Stimulated activated CD4-positive, alpha-beta T cell treated with anti-CD3 and anti-CD28 coated beads, TNF-alpha, amount 100 ng/mL, for 4 hours (primary cell): ENCODE data around the gene GPC5.

Source experiments
- DNase-seq, 3 experiments: peaks; one replicate each; pipeline ENCODE4 v3.0.0-alpha.2; 2020; ENCODE audit warnings: low read depth in 3 of 3

GPC5 gene

DNA sequence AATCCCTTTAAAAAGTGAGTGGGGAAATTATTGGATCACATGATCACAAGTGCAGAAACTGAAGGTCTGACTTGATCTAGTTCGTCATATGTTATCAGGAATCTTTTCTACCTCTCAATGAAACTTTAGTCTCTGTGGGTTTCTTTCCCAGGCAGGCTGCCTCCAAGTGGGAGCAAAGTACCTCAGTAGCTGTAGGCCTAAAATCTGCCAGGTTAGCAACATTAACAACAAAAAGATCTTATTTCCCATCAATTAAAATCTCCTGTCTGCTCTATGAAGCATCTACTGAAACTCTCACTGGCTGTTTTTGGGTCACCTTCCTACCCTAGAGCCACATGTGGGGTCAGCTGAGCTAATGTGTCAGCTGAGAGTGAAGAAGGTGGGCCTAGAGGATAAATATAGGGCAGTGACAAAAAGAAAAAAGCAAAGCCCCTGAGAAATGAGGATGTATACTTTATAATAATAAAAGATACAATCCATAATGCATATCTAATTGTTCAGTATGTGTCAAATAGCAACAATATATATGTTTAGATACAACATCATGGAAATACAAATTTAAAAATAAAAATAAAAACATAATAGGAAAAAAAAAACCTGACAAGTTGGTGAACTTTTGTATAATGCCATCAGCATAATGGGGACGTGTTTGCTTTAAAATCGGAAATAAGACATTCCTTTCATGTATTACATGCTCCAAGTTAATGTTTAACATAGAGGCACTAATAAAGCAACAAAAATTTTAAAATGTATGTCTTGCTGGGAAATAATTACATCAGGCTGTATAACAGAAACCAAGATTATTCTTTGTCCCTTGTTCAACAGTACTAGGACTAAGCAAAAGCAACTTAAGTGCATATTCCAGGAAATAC is 141.1 kb downstream of the GPC5 start:
- no peak for DNase-seq

DNA sequence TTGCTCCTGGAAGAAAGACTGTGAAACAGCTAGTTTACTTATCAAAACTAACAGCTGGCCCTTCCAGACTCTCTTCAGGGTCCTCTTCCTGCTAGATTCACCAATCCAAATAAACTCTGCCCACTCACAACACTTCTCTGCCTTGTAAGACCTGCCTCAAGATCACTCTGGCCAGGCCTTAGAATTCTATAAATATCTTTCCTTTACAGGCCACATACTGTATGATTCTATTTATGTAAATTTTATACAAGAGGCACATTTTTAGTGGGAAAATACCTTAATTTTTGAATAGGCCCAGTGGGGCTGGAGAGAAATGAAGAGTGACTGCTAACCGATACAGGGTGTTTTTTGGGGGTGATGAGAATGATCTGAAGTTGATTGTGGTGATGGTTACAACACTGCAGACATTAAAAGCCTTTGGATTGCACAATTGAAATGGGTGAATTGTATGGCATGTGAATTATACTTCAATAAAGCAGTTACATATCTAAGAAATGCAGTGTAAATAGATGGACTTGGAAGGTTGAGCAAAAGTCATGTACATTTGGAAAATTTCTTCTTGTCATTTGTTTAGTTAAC is 141.8 kb downstream of the GPC5 start:
- DNase-seq: no peak

DNA sequence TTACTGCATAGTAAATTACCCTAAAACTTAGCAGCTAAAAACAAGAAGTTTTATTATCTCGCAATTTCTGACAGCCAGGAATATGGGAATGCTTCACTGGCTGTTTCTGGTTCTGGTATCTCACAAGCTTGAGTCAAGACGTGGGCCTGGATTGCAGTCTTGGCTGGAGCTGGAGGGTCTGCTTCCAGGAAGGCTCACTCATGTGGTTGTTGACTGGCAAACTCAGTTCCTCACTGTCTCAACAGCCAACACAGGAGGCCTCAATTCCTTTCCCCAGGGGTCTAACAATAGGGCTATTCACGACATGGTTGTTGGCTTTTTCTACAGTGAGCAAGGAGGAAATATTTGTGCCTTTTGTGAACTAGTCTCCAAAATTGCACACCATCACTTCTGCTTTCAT is 146.3 kb downstream of the GPC5 start:
- DNase-seq: no peak

DNA sequence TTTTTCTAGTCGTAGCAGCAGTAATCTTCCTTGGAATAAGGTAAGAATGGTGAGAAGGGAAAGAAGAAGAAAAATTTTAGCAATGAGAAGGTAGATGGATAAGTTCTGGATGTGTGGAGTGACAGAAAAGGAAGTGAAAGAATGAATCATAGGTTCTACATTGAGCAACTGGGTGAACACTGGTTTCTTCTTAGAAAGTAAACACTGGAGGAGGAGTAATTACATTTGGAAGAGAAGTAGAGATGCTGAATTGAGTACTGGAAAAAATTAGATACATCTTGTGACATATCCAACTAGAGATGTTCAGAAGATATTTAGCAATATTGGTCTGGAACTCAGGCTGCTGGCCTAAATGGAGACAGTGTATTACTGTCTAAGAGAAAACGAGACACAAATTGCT is 148.5 kb downstream of the GPC5 start:
- no peak for DNase-seq

DNA sequence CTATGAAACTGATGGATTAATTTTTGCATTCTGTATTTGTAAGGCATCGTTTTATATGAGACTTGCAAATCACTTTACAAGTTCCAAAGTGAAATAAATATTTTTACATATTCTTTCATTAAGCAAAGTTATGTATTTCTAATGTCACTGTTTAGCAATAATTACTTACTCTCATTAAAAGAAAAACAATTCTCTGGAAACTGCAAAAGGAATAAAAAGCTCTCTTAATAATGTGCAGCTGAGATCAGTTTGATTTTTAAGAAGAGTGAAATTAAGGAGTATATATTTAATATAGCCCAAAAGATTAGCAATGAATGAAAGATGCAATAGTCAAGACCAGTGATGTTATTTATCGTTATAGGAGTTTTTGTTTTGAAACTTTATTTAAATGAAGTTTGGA is 155.2 kb downstream of the GPC5 start:
- DNase-seq: no peak

DNA sequence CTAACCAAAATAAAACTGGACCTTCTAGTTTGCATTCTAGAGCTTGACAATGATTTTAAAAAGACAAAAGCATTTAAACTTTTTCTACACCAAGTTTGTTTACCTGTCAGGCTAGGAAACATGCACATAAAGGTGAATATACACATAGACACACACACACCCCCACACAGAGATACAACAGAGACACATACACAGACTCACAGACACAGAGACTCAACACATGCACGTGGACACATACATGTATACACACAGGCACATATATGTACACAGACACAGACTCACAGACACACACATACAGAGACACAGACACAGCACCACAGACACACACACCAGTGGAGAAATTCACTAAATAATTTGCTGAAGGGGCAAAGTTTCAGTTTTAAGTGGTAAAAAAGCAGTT is 155.7 kb downstream of the GPC5 start:
- no peak for DNase-seq

DNA sequence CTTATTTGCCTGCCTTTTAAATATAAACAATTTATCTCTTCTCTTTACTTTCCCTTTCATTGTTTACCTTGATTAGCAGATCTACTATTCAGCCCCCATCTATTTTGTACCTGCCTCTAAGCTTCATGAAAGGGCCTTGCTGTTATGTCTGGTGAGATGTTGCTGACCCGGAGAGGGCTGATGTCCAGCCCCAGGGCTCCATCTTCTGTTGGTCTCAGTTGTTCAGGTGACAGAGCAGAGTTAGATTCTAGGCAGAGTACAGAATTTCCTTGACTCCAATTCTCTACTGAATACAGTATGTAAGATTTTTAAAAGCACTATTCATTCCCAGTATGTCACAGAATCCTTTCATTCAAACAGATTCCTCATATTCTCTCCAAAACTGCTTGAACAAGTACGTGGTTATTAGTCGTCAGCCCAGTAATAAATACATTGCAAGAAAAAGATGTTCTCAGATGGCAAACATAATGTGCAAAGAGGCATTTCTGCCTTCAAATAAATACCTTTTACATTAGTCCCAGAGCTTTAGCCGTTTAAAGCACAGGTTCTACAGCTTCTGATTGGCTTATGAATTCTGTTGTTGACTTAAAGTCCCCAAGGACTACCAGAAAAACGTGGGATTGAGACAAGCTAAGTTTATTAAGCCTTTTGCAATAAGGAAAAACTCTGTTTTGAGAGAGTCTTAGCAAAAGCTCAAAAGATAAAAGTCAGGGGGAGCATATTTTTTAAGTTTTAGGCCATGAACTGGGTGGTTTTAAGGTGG is 159.1 kb downstream of the GPC5 start:
- DNase-seq: no peak

DNA sequence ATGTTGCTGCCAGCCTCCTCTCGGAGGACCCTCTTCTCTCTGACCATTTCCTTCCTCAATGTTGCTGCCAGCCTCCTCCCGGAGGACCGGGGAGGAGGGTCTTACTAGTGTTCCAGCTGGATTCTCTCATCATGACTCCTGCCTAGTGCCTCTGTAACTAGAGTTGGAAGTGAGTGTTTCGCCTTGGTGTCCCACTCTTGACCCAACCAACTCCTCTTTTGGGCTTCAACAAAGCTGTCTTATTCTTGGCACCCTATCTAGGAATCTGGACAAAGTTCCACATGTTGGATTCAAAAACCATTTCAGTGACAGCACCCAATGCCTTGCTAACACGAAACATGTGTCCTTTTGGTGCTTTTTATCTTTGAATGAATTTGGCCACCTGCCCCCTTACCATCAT is 165.4 kb downstream of the GPC5 start:
- no peak for DNase-seq

DNA sequence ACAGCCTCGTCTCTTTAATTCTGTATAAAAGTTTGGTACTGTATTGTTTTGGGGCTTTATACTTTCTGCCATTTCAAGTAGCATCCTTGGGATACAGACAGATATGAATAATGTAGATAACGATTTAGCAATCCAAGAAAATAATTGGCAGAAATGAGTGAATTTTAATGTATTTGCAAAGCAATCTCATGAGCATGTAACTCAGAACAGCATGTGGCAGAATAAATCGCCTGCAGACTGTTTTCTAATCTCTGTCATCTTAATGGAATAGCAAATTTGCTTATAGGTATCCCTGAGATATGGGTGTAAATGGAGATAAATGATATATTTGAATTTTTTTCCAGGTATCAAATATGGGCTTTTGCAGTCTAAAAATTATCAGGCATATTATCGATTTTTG is 166.0 kb downstream of the GPC5 start:
- DNase-seq: no peak

DNA sequence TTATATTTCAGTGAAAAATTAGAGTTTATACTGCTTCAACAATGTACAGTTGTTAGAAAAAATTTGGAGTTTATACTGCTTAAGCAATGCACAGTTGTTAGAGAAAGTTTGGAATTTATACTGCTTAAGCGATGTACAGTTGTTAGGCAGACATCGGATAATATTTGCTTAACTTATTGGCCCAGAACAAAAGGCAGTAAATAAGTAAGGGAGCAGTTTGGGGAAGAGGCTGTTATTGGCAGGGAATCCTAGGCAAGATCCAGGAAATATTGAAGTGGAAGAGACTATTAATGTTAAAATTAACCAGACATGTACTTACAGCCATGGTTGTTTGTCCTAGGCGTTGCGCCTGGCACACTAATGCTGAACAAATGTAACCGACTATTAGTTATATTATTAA is 166.9 kb downstream of the GPC5 start:
- no peak for DNase-seq

DNA sequence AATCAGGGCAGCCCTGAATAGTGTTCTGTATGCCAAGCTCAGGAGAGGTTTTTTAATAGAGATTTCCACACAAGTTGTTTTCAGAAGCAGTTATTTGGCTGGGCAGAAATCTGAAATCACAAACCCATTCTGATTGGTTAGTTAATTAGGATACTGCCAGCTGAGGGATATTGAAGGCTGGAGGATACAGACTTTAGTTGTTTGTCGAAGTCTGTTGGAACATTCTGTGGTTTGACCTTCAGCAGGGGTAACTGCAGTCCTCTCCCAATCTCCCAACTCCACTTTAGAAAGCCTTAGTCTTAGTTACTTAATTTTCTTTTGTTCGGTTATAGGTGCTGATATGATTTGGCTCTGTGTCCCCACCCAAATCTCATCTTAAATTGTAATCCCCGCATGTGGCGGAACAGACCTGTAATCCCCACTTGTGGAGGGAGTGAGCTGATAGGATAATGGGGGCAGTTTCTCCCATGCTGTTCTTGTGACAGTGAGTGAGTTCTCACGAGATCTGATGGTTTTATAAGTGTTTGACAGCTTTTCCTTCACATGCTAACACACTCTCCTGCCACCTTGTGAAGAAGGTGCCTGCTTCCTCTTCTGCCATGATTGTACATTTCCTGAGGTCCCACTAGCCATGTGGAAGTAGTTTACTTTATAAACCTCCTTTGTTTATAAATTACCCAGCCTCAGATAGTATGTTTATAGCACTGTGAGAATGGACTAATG is 169.2 kb downstream of the GPC5 start:
- no peak for DNase-seq

DNA sequence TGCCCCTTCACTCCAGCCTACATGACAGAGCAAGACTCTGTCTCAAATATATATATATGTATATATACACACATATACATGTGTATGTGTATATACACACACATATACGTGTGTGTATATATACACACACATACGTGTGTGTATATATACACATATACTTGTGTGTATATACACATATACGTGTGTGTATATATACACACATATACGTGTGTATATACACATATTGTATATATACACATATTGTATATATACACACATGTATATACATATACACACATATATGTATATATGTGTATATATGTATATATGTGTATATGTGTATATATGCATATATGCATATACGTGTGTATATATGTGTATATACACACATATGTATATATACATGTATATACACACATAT is 173.3 kb downstream of the GPC5 start:
- DNase-seq: no peak

DNA sequence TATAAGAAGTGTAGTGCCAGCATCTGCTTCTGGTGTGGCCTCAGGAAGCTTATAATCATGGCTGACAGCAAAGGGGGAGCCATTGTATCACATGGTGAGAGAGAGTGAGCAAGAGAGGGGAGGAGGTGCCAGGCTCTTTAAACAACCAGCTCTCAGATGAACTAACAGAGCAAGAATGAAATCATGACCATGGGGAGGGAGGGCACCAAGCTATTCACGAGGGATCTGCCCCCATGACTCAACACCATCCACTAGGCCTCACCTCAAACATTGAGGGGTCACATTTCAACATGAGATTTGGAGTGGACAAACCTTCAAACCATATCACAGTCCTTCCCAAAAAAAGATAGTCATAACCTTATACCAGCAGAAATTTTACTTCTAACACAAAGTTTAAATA is 174.0 kb downstream of the GPC5 start:
- DNase-seq: no peak

DNA sequence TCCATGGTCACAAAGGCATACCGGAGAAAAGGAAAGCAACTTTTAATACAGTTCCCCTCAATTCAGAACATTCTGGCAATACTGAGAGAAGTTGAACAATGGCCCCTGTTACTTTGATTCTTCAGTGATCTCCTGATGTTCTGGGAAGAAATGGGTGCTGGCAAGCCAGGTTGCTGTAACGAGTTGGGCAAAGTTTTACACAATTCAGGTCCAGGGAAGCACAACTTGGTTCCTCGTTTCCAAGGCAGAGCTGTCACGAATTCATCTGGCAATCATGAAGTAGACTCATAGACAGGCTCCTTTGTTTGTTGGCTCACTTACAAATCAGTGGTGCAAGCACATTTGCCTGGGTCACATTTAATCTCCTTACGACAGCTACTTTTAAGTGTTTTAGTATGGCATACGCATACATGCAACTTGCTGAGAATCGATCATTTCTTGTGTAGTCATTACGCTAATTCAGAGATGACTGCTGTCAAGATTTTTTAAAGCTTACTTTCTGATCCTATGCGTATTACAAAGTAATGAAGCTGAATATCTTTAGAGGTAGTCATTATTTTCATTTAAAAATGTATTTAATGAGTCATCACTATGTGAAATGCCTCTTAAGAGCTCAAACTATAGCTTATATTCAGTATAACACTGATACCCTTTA is 174.7 kb downstream of the GPC5 start:
- no peak for DNase-seq

DNA sequence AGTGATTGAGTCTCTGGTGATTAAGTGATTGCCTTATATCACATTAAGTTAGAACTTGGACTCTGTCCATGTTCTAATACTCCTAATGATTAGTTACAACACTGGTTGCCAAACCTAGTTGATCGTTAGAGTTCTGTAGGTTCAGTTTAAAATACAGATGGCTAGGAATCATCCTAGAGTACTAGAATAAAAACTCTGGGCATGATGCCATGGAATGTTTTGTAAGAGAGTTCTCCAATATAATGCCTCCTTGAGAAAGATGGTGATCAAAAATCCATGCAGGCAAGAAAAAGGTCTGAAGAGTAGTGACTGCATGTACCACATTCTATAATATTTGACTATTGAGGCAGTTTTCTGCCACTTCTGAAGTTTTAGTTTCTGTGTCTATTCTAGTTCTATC is 176.3 kb downstream of the GPC5 start:
- no peak for DNase-seq

DNA sequence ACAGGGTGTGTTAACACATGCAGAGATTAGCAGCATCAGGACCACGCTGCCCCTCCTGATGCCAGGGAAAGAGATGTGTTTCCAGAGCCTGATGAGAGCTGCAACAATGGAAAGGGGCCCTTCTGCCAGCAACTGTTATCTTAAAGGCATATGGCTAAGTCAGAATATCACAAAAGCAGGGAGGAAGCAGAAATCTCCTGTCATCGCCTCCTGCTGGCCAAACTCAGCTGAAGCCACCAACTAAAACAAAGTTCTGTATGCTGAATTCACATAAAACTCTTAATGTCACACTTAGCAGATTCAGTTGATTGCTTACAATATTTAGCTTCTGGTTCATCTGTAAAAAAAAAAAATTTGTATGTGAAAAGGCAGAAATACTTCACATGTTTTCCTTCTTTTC is 178.2 kb downstream of the GPC5 start:
- no peak for DNase-seq

DNA sequence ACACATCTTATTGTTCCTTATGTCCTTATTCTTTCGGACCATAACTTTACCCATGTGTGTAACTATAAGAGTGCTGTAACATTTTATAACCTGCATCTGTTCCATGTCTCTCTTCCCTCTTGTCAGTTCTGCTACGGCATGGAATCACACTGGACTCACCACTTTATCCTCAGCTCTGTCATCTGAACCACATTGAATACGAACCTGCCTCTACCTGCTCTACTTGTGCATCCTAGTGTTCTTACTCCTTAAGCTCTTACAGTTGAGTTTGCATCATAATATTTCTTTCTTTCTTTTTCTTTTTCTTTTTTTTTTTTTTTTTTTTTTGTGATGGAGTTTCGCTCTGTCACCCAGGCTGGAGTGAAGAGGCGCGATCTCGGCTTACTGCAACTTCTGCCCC is 180.9 kb downstream of the GPC5 start:
- DNase-seq: no peak

DNA sequence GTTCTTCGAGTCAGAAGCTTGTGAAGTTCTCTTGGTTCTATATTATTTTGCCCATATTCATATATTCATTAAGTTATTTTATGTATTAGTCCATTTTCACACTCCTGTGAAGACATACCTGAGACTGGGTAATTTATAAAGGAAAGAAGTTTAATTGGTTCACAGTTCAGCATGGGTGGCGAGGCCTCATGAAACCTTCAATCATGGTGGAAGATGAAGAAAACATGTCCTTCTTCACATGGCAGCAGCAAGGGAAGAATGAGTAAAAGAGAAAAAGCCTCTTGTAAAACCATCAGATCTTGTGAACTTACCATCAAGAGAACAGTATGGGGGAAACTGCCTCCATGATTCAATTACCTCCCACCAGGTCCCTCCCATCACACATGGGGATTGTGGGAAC is 182.3 kb downstream of the GPC5 start:
- no peak for DNase-seq

DNA sequence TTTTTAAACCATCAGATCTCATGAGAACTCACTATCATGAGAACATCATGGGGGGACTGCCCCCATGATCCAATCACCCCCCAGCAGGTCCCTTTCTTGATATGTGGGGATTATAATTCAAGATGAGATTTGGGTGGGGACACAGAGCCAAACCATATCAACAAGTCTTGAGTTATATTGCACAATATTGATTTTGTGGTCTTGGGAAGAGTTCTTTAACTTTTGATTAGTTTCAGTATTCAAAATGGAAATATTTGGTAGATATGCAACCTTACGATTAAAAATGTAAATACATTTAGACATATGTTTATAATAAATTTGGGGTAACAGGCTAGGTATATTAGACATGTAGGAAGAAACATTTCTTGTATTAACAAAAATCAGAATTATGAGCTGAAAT is 188.2 kb downstream of the GPC5 start:
- no peak for DNase-seq

DNA sequence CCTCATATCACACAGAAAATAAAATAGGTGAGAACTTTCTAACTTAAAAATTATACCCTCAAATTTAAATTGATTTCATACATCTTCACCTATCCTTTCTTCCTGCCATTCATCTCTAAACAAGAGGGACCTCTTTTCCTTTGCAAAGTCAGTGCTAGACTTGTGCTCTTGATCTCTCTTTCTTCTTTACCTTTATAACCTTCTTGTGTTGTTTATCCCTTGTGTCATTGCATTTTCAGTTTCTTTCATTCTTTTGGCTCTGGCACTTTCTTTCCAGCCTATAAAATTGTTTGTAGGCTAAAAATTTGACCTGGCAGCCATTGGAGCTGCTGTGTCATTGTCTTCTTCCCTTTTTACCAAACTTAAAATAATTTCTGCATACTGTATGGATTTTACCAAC is 190.1 kb downstream of the GPC5 start:
- DNase-seq: no peak

DNA sequence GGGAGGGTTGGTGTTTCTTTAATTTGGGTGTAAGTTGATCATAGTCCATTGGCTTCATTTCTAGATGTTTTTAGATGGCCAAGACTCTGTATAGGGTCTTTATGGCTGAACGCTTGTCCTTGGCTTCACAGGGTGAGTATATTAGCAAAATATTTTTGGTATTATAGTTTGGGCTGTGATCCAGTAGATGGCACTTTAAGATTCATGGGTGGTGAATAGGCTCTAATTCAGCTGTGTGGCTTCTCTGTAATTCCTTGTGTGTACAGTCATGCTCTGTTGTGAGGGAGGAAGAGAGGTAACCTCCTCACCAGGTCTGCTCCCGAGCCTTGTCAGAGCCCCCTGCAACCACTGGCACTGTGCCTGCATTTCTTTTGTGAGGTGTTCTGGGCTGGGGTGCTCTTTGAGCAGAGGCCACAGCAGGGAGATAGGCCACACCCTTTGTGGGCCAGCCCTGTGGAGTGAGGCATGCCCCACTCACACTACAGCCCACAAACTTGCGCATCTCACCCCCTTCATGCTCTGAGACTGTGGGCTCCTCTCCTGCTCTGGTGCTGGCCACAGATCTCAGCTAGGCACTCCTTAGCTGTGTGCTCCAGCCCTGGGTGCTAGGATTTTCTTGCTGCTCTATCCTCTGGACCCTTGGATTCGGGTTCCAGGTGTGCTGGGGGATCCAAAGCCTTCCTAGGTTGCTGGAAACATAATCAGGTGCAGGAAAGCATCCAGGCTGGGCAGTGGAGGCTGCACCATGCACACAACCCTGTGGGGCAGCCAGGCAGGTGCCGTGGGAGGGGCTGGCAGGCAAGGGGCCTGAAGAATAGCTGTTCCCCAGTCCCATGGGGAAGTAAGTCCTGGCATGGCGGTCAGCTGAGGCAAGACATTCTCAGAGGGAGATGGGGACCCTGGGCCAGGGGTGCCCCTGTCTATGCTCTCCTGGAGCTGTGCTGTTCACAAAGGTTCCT is 193.9 kb downstream of the GPC5 start:
- no peak for DNase-seq
